K562 (cell line): ENCODE results near the gene MRPL10. TPM values are rescaled to one million over a fixed set of nuclear protein-coding genes. Genes with fewer than 3 reads are reported as not detected.
A peak's percentile ranks its signal among the peaks of the same experiment; 100 is the strongest.

Experiments used
- CCNT2 ChIP-seq: IDR thresholded peaks from 2 replicates; pipeline ENCODE4 v1.6.1; 2011; ENCODE audit warnings: borderline replicate concordance, low read depth, mild to moderate bottlenecking, moderate library complexity, mixed read lengths, low read length; ENCODE audit not compliant: insufficient read length; ENCODE audit errors: extremely low read depth
- CREM ChIP-seq: IDR thresholded peaks from 2 replicates; pipeline ENCODE4 v1.6.1; 2014; ENCODE audit warnings: antibody characterized with exemption, low read depth
- FOS ChIP-seq: IDR thresholded peaks from 3 replicates; pipeline ENCODE4 v1.6.1; 2011; ENCODE audit not compliant: insufficient read length; ENCODE audit errors: extremely low read depth
- FOXP1 ChIP-seq: sonication (generic); formaldehyde crosslinking; IDR thresholded peaks from 2 replicates; pipeline ENCODE4 v1.8.0; 2022; ENCODE audit warnings: mild to moderate bottlenecking, missing genetic modification reagents
- HNRNPL ChIP-seq: fragments of 200-400 bp; formaldehyde crosslinking; IDR thresholded peaks from 2 replicates; pipeline ENCODE4 v1.6.1; 2017; ENCODE audit warnings: low read depth, mild to moderate bottlenecking, low read length
- KAT2B ChIP-seq: IDR thresholded peaks from one replicate; pipeline ENCODE4 v1.6.1; 2012; ENCODE audit warnings: low read depth, mild to moderate bottlenecking, control low read depth, inconsistent platforms, low read length, moderate library complexity
- KDM5B ChIP-seq: fragments of 200-600 bp; sonication (generic); IDR thresholded peaks from 2 replicates; pipeline ENCODE4 v1.6.1; 2012; ENCODE audit warnings: low read depth, mild to moderate bottlenecking, moderate library complexity, low read length, control low read depth, inconsistent platforms; ENCODE audit not compliant: insufficient replicate concordance
- KLF6 ChIP-seq: fragments of 250-450 bp; sonication (Bioruptor Pico); IDR thresholded peaks from 2 replicates; pipeline ENCODE4 v1.4.0; 2020; ENCODE audit warnings: mild to moderate bottlenecking, moderate library complexity, borderline replicate concordance
- MAFF ChIP-seq: IDR thresholded peaks from 2 replicates; pipeline ENCODE4 v1.6.1; 2012; ENCODE audit warnings: low read length, improper control_type of control experiment
- MAFG ChIP-seq: fragments of 450-650 bp; conservative IDR thresholded peaks from 2 replicates; pipeline ENCODE4 v1.6.1; 2016; ENCODE audit warnings: missing genetic modification characterization, missing compliant biosample characterization
- MTA1 ChIP-seq: fragments of 450-650 bp; IDR thresholded peaks from 2 replicates; pipeline ENCODE4 v1.6.1; 2017; ENCODE audit warnings: borderline replicate concordance
- POLR3A ChIP-seq: IDR thresholded peaks from 2 replicates; pipeline ENCODE4 v1.6.1; 2011; ENCODE audit warnings: borderline replicate concordance, mild to moderate bottlenecking, moderate library complexity; ENCODE audit not compliant: insufficient read length, insufficient read depth; ENCODE audit errors: extremely low read depth
- SAFB2 ChIP-seq: fragments of 200-400 bp; formaldehyde crosslinking; IDR thresholded peaks from 2 replicates; pipeline ENCODE4 v1.6.1; 2018; ENCODE audit warnings: borderline replicate concordance, low read length, low read depth, moderate library complexity; ENCODE audit not compliant: severe bottlenecking
- TCF7L2 ChIP-seq: fragments of 150-350 bp; IDR thresholded peaks from 2 replicates; pipeline ENCODE4 v1.6.1; 2016; ENCODE audit warnings: low read depth, mild to moderate bottlenecking, low read length, moderate library complexity
- TFAP4 ChIP-seq: sonication (generic); formaldehyde crosslinking; IDR thresholded peaks from 2 replicates; pipeline ENCODE4 v1.8.0; 2022; ENCODE audit warnings: missing genetic modification reagents, mild to moderate bottlenecking, moderate library complexity, borderline replicate concordance
- ZBTB33 ChIP-seq: sonication (generic); formaldehyde crosslinking; IDR thresholded peaks from 2 replicates; pipeline ENCODE4 v1.8.1; 2023; ENCODE audit warnings: mild to moderate bottlenecking, missing genetic modification reagents
- ZKSCAN1 ChIP-seq: fragments of 150-350 bp; IDR thresholded peaks from 2 replicates; pipeline ENCODE4 v1.6.1; 2016; ENCODE audit warnings: low read depth, low read length
- ZNF282 ChIP-seq: sonication (generic); formaldehyde crosslinking; IDR thresholded peaks from 2 replicates; pipeline ENCODE4 v1.8.1; 2023; ENCODE audit warnings: missing genetic modification reagents
- ZNF551 ChIP-seq: fragments of 250-450 bp; sonication (Bioruptor Pico); IDR thresholded peaks from 2 replicates; pipeline ENCODE4 v1.5.0; 2021; ENCODE audit warnings: mild to moderate bottlenecking, moderate library complexity
- ZNF57 ChIP-seq: fragments of 450-650 bp; formaldehyde crosslinking; IDR thresholded peaks from 2 replicates; pipeline ENCODE4 v1.4.0; 2020; ENCODE audit warnings: mild to moderate bottlenecking, moderate library complexity
- ZNF696 ChIP-seq: fragments of 250-450 bp; sonication (Bioruptor Pico); conservative IDR thresholded peaks from 2 replicates; pipeline ENCODE4 v1.4.0; 2020; ENCODE audit warnings: mild to moderate bottlenecking, moderate library complexity
- polyA plus RNA-seq, 8 experiments: library from polyadenylated mRNA; depleted of rRNA in 4 of 8; stranded (reverse) in 5 of 8; unstranded in 3 of 8; fragments of >200 nt; fragmentation: Nextera tagmentation in 2 of 8; fragmentation: Illumina TruSeq in 1 of 8; extraction: Ambion mirVana in 2 of 8; extraction: Trizol in 1 of 8; gene quantifications; 2 replicates each; pipeline versions ENCODE4 v1.2.1 to v1.2.3, GENCODE V29; 2011 to 2014; ENCODE audit warnings: inconsistent platforms in 1 of 8, missing spikeins in 1 of 8
- total RNA-seq, 7 experiments: library from RNA; depleted of rRNA in 6 of 7; stranded (reverse); fragments of >200 nt in 6 of 7; fragmentation: Illumina TruSeq in 2 of 7; extraction: Trizol in 2 of 7; gene quantifications; 2 replicates each; pipeline versions ENCODE4 v1.2.1 to v1.2.3, GENCODE V29; 2011 to 2021; ENCODE audit warnings: low replicate concordance in 1 of 7

The MRPL10 gene
- total and polyA plus RNA-seq, 9 of the 15 experiments (the other 6 are each of a cell fraction or from before 2014, with no cell fraction given) = 27.8 to 105 (median 67.3) TPM

- TF ChIP-seq MAFG (no peak), POLR3A (no peak), ZKSCAN1 (no peak), ZNF696 (no peak), KLF6 (CRISPR knock-in tag) (no peak), SAFB2 (no peak), MTA1 (no peak), FOXP1 (CRISPR knock-in tag) (no peak), ZNF57 (CRISPR knock-in tag) (no peak), HNRNPL (0 out of 2 replicates have a peak, but pooled peaks have one; percentile 20), CCNT2 (no peak), MAFF (no peak), ZBTB33 (CRISPR knock-in tag) (peak; percentile 93), CREM (no peak), ZNF551 (CRISPR knock-in tag) (no peak), KDM5B (no peak), ZNF282 (CRISPR knock-in tag) (no peak), FOS (no peak), TFAP4 (0 out of 2 replicates have a peak, but pooled peaks have one; percentile 16), KAT2B (no peak), TCF7L2 (no peak)
- TF ChIP-seq, all 486 proteins: peak for 7
These were observed 16.2 kb upstream of the MRPL10 start (continued) for GRCh38 chr17:47847341-47848197.
